Breast epithelium (tissue), 4 donors: Measurements from ENCODE around the gene TMEM179B. TPM values are rescaled to one million over a fixed set of nuclear protein-coding genes. Genes with fewer than 3 reads are reported as not detected.

Source experiments
- DNase-seq, 2 donors: peaks; one replicate each; pipeline ENCODE4 v3.0.0-alpha.2; 2019; ENCODE audit warnings: low spot score in 2 of 2
- H3K27ac ChIP-seq, 2 donors: fragments of 200-600 bp; sonication (generic) in 1 of 2; one replicate each; pipeline ENCODE4 v1.5.1; 2016 to 2019; ENCODE audit warnings: mild to moderate bottlenecking in 1 of 2
- H3K27me3 ChIP-seq, 2 donors: fragments of 200-600 bp; sonication (generic) in 1 of 2; one replicate each; pipeline versions ENCODE4 v1.5.1 to v1.6.0; 2017 to 2019; ENCODE audit warnings: control low read depth in 1 of 2, mild to moderate bottlenecking in 1 of 2
- H3K36me3 ChIP-seq: fragments of 200-600 bp; one replicate; pipeline ENCODE4 v1.5.1; 2019
- H3K4me1 ChIP-seq, 2 donors: fragments of 200-600 bp; sonication (generic); one replicate each; pipeline ENCODE4 v1.5.1; 2016 to 2019; ENCODE audit warnings: control low read depth in 1 of 2
- H3K4me3 ChIP-seq, 3 donors: fragments of 200-600 bp; sonication (generic); 1 replicate in 2 of 3; 2 replicates in 1 of 3; pipeline ENCODE4 v1.5.1; 2016 to 2019; ENCODE audit warnings: mild to moderate bottlenecking in 3 of 3, moderate library complexity in 2 of 3
- H3K9me3 ChIP-seq, 2 donors: fragments of 200-600 bp; sonication (generic) in 1 of 2; one replicate each; pipeline ENCODE4 v1.5.1; 2016 to 2019; ENCODE audit warnings: control low read depth in 1 of 2
- POLR2A ChIP-seq: fragments of 450-650 bp; IDR thresholded peaks from one replicate; pipeline ENCODE4 v1.6.1; 2016; ENCODE audit warnings: antibody characterized with exemption, mild to moderate bottlenecking, moderate library complexity
- POLR2AphosphoS5 ChIP-seq, 3 donors: sonication (generic); formaldehyde crosslinking; IDR thresholded peaks; one replicate each; pipeline ENCODE4 v1.6.1; 2017; ENCODE audit warnings: antibody characterized with exemption in 3 of 3
- intact Hi-C: fragments of 100-400 bp; cut with DNase I; formaldehyde crosslinking; loops from one replicate; pipeline ENCODE4 v1.15.1; 2023; ENCODE audit warnings: low total_unique reads
- total RNA-seq, 3 donors: library from RNA; depleted of rRNA; stranded (reverse); fragments of >200 nt; gene quantifications; one replicate each; pipeline ENCODE4 v1.1.0, GENCODE V29; 2016
- TF ChIP-seq, protein P1 (sequence below), 3 donors: fragments of 450-650 bp; IDR thresholded peaks; one replicate each; pipeline ENCODE4 v1.5.1; 2016 to 2017; ENCODE audit warnings: antibody characterized with exemption in 3 of 3, mild to moderate bottlenecking in 3 of 3, moderate library complexity in 3 of 3

The TMEM179B gene
- total RNA-seq, 3 donors from 2014 or later: 61.4 to 66.9 (median 64.9) TPM

DNA sequence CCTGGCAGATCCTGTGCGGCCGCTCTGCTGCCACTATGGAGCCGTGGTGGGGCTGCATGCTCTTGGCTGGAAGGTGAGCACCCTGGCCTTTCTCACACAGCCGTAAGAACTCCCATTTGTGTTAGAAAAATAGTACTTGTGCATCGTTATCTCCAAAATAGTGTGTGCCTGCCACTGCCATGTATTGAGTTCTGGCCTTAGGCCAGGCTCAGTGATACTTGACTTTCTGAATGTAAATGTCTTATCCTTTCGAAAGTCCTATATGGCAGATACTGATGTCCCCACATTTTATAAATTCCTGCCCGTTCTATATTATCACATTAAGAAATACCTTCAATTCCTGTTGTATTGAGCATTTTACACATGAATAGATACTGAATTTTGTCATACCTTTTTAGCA, 4.4 kb upstream of the TMEM179B start:
- DNase-seq: no peak
- H3K27ac ChIP-seq: no peak overlapping the region
- no peak overlapping the region for H3K4me3 ChIP-seq
- H3K9me3 ChIP-seq: no peaks in the 10 kb centered on the region
- peaks cover 0 to 7% of the 10 kb centered on the region in 2 donors for H3K4me1 ChIP-seq
- no peaks in the 10 kb centered on the region for H3K36me3 ChIP-seq
- H3K27me3 ChIP-seq: no peaks in the 10 kb centered on the region
- intact Hi-C loops: loop anchor here (10.0 kb wide), 2 partner anchors 52 to 82 kb away; partner anchors contain the start of genes STX5, TEX54 and WDR74
- TF ChIP-seq, protein P1, sequence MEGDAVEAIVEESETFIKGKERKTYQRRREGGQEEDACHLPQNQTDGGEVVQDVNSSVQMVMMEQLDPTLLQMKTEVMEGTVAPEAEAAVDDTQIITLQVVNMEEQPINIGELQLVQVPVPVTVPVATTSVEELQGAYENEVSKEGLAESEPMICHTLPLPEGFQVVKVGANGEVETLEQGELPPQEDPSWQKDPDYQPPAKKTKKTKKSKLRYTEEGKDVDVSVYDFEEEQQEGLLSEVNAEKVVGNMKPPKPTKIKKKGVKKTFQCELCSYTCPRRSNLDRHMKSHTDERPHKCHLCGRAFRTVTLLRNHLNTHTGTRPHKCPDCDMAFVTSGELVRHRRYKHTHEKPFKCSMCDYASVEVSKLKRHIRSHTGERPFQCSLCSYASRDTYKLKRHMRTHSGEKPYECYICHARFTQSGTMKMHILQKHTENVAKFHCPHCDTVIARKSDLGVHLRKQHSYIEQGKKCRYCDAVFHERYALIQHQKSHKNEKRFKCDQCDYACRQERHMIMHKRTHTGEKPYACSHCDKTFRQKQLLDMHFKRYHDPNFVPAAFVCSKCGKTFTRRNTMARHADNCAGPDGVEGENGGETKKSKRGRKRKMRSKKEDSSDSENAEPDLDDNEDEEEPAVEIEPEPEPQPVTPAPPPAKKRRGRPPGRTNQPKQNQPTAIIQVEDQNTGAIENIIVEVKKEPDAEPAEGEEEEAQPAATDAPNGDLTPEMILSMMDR (IDR thresholded peaks at IDR 0.05): no peak
- no peak for TF ChIP-seq POLR2AphosphoS5 (IDR thresholded peaks at IDR 0.05)
- no peak for TF ChIP-seq POLR2A

DNA sequence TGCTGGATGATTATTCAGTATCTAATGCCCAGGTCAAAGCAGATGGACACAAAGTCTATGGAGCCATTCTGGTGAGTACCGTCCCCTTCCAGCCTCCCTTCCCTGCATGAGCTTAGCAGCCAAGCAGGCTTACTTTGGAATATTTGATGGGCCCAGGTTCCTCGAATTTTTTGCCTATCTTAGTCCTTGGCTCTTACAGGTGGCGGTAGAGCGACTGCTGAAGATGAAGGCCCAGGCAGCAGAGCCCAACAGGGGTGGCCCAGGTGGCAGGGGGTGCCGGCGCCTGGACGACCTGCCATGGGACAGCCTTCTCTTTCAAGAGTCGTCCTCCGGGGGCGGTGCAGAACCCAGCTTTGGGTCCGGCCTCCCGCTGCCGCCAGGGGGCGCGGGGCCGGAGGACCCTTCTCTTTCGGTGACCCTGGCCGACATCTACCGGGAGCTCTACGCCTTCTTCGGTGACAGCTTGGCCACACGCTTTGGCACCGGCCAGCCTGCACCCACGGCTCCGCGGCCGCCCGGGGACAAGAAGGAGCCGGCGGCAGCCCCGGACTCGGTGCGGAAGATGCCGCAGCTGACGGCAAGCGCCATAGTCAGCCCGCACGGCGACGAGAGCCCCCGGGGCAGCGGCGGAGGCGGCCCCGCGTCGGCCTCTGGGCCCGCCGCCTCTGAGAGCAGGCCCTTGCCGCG, 741 bp upstream of the TMEM179B start:
- Histone ChIP-seq H3K27me3 (no peaks in the 10 kb centered on the region), H3K4me3 (peak overlapping the region; percentile 97 to 100 (median 99)), H3K4me1 (peaks cover 6 to 7% of the 10 kb centered on the region in 2 donors), H3K36me3 (no peaks in the 10 kb centered on the region), H3K27ac (peak overlapping the region; percentile 94 to 96), H3K9me3 (no peaks in the 10 kb centered on the region)
- TF ChIP-seq POLR2A: no peak
- TF ChIP-seq, protein P1 (IDR thresholded peaks at IDR 0.05): peak; percentile 93 to 97 (median 95)
- peak in 2 of 3 donors; percentile 21 to 59 for TF ChIP-seq POLR2AphosphoS5 (IDR thresholded peaks at IDR 0.05)
- DNase-seq: peak; percentile 86 to 91
- intact Hi-C loops: loop anchor here (5.0 to 10.0 kb wide), 3 partner anchors 48 to 1596 kb away; partner anchors contain the start of genes STX5, TEX54 and WDR74

DNA sequence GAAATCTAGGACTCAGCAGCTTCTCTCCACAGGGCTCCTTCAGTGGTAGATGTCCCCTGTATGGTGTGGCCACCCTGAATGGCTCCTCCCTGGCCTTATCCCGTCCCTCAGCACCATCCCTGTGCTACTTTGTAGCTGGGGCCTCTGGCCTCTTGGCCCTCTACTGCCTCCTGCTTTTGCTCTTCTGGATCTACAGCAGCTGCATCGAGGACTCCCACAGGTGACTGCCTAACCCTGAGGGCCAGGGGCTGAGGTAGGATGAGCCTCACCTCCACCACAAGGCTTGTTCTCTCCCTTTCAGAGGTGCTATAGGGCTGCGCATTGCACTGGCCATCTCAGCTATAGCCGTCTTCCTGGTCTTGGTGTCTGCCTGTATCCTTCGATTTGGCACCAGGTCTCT, 1.8 kb downstream of the TMEM179B start:
- no peaks in the 10 kb centered on the region for H3K9me3 ChIP-seq
- H3K4me1 ChIP-seq: peaks cover 6 to 7% of the 10 kb centered on the region in 2 donors
- no peaks in the 10 kb centered on the region for H3K27me3 ChIP-seq
- H3K4me3 ChIP-seq: no peak overlapping the region
- no peak for DNase-seq
- intact Hi-C loops: loop anchor here (5.0 to 10.0 kb wide), 3 partner anchors 46 to 1593 kb away; partner anchors contain the start of genes STX5, TEX54 and WDR74
- H3K36me3 ChIP-seq: no peaks in the 10 kb centered on the region
- TF ChIP-seq POLR2A (no peak), POLR2AphosphoS5 (IDR thresholded peaks at IDR 0.05) (no peak)
- TF ChIP-seq, protein P1 (IDR thresholded peaks at IDR 0.05): no peak
- peak overlapping the region in 1 of 2 donors; percentile 21 for H3K27ac ChIP-seq

DNA sequence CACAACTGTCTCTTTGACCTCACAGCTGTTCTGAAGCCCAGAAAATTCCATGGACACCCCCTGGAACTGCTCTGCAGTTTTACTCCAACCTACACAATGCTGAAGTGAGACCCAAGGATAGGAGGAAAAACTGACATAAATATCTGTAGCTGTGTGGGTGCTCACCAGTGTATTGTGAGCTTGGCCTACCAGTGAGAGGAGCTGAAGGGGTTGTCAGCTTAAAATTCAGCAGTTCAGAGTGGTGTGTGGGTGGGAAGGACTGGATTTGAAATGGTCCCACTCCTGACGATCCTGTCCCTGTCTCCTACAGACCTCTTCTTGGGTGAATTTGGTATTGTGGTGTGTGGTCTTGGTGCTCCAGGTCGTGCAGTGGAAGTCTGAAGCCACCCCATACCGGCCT, 2.4 kb downstream of the TMEM179B start:
- peaks cover 6 to 7% of the 10 kb centered on the region in 2 donors for H3K4me1 ChIP-seq
- H3K27ac ChIP-seq: peak overlapping the region in 1 of 2 donors; percentile 21
- no peak overlapping the region for H3K4me3 ChIP-seq
- TF ChIP-seq, protein P1 (IDR thresholded peaks at IDR 0.05): no peak
- TF ChIP-seq POLR2AphosphoS5 (IDR thresholded peaks at IDR 0.05) (no peak), POLR2A (no peak)
- intact Hi-C loops: loop anchor here (5.0 to 10.0 kb wide), 3 partner anchors 45 to 1593 kb away; partner anchors contain the start of genes STX5, TEX54 and WDR74
- no peaks in the 10 kb centered on the region for H3K27me3 ChIP-seq
- no peaks in the 10 kb centered on the region for H3K9me3 ChIP-seq
- no peak for DNase-seq
- no peaks in the 10 kb centered on the region for H3K36me3 ChIP-seq
